ENCODE results near the gene ACTN3.

- TF ChIP-seq, protein P1, sequence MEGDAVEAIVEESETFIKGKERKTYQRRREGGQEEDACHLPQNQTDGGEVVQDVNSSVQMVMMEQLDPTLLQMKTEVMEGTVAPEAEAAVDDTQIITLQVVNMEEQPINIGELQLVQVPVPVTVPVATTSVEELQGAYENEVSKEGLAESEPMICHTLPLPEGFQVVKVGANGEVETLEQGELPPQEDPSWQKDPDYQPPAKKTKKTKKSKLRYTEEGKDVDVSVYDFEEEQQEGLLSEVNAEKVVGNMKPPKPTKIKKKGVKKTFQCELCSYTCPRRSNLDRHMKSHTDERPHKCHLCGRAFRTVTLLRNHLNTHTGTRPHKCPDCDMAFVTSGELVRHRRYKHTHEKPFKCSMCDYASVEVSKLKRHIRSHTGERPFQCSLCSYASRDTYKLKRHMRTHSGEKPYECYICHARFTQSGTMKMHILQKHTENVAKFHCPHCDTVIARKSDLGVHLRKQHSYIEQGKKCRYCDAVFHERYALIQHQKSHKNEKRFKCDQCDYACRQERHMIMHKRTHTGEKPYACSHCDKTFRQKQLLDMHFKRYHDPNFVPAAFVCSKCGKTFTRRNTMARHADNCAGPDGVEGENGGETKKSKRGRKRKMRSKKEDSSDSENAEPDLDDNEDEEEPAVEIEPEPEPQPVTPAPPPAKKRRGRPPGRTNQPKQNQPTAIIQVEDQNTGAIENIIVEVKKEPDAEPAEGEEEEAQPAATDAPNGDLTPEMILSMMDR (IDR thresholded peaks at IDR 0.05): no peak
- TF ChIP-seq EZH2 (IDR thresholded peaks at IDR 0.05): no peak
These were observed 34.1 kb downstream of the ACTN3 start for GRCh38 chr11:66580803-66581202.

Data from neural progenitor cell (in vitro differentiated cells).